HG03280 (cell line): ENCODE results near the gene NUP210L.
"Not testable (repeated sequence)": the region's sequence is repeated elsewhere in the genome, so short reads cannot be mapped to it uniquely, and the experiment has no call there.

ENCODE experiments used
- ATAC-seq: cut with Tn5 transposase; IDR thresholded peaks from one replicate; pipeline ENCODE4 v1.9.1; 2021; ENCODE audit warnings: mild to moderate bottlenecking, moderate library complexity; ENCODE audit not compliant: unreplicated experiment

NUP210L gene

DNA sequence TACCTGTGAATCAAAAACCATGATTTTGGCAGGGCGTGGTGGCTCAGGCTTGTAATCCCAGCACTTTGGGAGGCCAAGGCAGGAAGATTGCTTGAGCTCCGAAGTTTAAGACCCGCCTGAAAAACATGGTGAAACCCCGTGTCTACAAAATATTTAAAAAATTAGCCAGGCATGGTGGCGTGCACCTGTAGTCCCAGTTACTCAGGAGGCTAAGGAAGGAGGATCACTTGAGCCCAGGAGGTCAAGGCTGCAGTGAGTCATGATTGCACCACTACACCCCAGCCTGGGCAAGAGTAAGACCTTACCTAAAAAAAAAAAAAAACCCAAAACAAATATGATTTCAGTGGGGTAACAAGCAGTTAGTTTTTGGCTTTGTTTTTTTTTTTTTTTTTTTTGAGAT, 54.7 kb downstream of the NUP210L start:
- ATAC-seq: not testable (repeated sequence)

DNA sequence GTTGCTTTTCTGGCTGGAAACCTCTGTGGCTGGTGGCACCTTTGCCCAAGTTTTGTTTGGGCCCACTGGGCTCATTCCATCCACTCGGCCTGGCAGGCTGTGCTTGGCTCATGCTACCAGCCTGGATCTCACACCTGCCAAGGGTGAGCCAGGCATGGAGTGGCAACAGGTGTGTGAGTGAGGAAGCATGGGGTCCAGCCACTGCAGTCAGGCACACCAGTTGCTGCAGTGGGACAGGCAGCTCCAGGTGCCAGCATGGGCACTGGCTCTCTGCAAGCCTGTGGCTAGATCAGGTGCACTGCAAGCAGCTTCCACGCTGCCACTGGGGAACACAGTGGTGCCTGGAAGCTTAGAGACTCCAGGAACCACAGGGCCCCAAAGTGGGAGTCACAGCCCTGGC, 57.0 kb downstream of the NUP210L start:
- no peak for ATAC-seq

DNA sequence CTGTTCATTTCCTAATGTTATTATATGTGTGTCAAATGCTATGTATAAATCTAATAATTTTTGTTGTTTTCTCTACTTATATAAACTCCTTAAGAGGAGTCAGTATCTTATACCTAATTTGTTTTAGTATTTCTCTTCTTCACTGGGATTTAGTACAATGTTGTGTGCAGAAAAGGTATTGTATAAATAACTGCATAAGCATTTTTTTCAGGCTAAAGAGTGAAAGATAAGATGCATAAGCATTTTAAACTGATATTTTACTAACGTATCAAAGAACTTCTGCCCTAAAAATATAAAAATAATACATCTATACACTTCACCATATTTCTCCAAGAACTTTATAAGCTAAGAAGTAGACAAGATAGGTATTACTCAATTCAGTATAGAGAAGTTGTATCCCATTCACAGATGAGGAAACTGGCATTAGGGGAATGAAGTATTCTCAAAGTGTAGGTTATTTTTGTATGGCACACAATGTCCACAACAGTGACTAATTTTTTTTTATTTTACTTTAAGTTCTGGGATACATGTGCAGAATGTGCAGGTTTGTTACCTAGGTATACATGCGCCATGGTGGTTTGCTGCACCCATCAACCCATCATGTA, 59.3 kb downstream of the NUP210L start:
- no peak for ATAC-seq

DNA sequence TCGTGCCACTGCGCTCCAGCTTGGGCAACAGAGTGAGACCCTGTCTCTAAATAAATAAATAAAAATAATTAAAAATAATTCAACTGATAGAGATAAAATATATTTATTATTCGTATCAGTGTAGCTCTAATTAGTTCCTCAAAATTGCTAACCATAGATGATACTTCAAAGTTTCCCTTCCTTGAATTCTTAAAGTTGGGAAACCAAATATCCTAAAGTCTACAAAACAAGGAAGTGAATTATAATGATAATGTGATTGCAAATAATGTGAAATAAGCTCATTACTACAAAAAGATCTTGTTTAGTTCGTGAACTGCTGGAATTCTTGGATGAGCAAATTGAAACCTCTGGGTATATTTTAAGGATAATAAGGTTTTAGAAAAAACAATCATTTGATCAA, 60.5 kb downstream of the NUP210L start:
- no peak for ATAC-seq

DNA sequence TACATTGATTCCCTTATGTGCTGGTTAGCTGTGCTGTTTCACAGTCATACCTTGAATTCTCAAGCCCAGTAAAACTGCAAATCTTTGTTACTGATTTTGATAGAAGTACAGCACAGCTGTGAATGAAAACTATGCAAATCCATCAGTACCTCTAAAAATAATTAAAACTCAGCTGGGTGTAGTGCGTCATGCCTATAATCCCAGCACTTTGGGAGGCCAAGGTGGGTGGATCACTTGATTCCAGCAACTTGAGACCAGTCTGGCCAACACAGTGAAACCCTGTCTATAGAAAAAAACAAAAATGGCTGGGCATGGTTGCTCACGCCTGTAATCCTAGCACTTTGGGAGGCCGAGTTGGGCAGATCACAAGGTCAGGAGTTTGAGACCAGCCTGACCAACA, 61.2 kb downstream of the NUP210L start:
- no peak for ATAC-seq

DNA sequence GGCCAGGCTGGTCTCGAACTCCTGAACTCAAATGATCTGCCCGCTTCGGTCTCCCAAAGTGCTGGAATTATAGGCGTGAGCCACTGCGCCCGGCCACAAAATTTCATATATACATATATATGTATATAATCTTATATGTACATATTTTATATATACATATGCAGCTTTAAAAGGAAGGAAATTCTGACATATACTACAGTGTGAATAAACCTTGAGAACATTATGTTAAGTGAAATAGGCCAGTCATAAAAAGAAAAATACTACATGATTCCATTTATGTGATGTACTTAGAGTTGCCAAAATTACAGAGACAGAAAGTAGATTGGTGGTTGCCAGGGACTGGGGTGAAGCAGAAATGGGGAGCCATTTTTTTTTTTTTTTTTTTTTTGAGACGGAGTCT, 63.2 kb downstream of the NUP210L start:
- ATAC-seq: no peak

DNA sequence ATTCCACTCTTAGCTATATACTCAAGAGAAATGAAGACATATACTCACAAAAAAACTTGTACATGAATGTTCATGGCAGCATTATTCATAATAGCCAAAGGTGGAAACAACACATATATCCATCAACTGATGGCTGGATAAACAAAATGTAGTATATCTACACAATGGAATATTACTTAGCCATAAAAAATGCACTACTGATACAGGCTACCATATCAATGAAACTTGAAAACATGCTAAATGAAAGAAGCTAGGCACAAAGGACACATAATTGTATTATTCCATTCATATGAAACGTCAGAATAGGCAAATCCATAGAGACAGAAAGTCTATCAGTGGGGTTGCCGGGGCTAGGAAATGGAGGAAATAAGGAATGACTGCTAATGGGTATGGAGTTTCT, 67.3 kb downstream of the NUP210L start:
- ATAC-seq: no peak

DNA sequence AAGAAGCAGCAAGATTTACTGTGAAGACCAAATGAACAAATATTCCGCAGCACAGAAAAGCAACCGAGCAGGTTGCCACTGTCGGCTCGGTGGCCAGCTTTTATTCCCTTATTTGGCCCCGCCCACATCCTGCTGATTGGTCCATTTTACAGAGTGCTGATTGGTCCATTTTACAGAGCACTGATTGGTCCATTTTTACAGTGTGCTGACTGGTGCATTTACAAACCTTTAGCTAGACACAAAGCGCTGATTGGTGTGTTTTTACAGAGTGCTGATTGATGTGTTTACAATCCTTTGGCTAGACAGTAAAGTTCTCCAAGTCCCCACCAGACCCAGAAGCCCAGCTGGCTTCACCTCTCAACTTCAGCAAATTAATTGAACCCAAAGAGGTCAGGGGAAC, 71.8 kb downstream of the NUP210L start:
- not testable (repeated sequence) for ATAC-seq

DNA sequence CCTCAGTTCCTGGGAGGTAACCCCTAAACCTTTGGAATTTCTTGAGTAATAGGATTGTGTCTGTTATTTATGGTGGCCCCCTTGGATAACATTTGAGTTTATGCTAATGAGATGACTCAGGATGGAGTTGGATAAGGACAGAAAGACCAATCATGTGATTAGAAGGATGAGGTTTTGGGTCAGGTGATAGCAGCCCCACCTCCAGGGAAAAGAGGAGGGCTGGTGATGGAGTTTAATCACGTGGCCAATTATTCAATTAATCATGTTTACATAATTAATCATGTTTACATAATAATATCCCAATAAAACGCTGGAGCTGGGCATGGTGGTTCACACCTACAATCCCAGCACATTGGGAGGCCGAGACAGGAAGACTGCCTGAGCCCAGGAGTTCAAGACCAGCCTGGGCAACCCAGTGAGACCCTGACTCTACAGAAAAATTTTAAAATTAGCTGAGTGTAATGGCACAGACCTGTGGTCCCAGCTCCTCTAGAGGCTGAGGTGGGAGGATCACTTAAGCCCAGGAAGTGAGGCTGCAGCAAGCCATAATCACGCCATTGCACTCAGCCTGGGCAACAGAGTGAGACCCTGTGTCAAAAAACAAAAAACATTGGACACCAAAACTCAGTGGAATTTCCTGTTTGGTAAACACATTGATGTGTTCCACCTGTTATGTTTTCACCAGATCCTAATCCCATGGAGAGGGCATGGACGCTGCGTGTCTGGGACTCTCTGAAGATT, 73.3 kb downstream of the NUP210L start:
- no peak for ATAC-seq

DNA sequence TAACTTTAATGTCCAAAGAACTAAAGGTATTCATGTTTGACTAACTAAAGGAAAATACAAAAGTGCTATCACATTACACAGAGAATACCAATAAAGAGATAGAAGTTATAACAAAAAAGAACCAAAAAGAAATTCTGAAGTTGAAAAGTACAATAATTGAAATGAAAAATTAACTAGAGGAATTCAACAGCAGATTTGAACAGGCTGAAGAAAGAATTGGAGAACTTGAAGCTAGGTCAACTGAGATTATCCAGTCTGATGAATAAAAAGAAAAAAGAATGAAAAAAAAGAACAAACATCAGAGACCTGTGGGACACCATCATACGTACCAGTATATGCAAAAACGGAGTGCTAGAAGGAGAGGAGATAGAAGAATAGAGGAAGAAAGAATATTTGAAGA, 78.5 kb downstream of the NUP210L start:
- ATAC-seq: no peak

DNA sequence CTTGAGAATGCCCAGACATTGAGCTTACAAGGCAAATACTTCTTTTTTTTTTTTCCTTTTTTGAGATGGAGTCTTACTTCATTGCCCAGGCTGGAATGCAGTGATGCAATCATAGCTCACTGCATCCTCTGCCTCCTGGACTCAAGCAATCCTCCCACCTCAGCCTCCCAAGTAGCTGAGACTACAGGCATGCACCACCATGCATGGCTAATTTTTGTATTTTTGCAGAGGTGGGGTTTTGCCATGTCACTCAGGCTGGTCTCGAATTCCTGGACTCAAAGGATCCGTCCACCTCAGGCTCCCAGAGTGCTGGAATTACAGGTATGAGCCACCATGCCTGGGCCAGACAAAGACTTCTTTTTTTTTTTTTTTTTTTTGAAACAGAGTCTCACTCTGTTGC, 79.1 kb downstream of the NUP210L start:
- no peak for ATAC-seq

DNA sequence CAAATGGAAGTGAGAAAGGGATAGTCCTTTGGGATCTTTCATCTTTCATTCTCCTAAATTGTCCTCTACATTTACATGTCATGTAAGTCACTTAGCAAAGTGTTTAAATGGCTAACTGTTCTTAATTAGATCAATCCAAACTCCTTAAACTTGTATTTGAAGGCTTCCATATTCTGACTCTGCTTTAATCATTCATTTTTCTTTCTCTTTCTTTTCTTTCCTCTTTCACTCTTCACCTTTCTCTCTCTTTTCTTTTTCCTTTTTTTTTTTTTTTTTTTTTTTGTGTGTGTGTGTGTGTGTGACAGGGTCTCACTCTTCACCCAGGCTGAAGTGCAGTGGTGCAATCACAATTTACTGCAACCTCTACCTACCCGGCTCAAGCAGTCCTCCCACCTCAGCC, 92.6 kb downstream of the NUP210L start:
- no peak for ATAC-seq

DNA sequence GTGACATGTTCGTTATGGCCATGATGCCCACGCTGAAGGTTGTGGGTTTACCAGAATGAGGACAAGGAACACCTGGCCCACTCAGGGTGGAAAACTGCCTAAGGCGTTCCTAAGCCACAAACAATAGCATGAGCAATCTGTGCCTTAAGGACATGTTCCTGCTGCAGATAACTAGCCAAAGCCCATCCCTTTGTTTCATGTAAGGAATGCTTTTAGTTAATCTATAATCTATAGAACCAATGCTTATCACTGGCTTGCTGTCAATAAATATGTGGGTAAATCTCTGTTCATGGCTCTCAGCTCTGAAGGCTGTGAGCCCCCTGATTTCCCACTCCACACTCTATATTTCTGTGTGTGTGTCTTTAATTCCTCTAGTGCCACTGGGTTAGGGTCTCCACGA, 107.4 kb downstream of the NUP210L start:
- ATAC-seq: not testable (repeated sequence)

DNA sequence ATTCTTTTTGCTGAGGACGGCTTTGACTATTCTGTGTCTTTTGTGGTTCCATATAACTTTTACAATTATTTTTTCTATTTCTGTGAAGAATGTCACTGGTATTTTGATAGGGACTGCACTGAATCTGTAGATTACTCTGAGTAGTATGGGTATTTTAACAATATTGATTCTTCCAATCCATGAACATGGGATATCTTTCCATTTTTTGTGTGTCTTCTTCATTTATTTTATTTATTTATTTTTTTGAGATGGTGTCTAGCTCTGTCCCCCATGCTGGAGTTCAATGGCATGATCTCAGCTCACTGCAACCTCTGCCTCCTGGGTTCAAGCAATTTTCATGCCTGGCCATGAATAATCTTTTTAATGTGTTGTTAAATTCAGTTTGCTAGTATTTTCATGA, 121.2 kb downstream of the NUP210L start:
- not testable (repeated sequence) for ATAC-seq

DNA sequence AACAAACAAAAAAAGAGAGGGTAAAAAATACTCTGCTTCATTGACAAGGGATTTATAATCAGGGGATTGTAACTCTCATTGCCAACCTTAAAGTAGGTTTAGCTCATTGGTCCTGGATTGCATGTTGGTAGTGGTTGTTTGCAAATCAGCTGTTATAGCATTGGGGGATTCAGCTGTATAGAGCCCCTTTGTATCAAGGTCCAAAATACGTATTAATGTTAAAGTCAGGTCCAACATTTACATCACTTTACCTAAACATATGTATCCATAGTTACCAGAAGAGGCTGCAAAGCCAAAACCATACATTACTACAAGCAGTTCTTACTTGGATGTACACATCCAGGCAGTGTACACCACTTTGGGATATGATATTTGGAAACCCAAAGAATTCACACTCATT, 134.9 kb downstream of the NUP210L start:
- ATAC-seq: no peak

DNA sequence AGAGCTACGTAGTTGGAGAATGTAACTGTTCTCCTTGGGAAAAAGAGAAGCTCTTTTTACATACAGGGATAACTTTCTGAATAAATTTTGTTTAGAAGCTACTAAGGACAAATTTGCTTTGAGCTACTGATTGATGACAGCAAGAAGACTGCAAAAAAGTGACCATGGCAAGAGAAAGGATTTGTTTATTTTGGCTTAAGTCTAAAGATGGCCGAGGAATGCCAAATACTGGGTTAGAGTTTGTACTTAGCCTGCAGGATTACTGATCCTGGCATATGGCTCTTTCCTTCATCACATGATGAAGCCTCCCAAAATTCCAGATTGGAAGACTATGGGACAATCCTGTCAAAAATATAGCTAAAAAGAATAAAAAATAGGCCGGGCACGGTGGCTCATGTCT, 135.6 kb downstream of the NUP210L start:
- ATAC-seq: no peak

DNA sequence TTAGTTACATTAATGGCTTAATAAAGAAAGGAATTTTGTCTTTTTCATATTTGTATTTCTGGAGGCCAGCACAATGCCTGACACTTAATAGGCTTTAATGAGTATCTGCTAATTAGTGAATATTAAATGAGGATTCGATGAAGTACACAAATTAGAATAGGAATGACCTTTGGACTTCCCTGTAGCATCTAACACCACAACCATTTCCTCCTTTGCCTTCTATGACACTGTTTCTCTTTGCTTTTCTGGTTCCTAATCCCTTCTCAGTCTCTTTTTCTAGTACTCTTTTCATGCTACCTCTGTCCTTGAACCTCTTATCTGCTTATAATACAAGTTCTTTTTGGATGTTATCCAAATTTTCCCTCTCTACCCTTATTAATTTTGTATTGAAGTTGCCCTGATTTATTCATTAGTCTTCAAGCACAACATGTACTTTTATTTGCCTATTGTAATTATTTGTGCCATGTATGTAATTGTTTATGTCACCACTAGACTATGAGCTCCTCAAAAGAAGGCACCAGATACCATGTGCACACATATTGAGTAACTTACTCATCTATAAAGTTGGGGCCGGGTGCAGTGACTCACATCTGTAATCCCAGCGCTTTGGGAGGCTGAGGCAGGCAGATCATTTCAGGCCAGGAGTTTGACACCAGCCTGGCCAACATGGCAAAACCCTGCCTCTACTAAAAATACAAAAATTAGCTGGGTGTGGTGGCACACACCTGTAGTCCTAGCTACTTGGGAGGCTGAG, 140.5 kb downstream of the NUP210L start:
- no peak for ATAC-seq

DNA sequence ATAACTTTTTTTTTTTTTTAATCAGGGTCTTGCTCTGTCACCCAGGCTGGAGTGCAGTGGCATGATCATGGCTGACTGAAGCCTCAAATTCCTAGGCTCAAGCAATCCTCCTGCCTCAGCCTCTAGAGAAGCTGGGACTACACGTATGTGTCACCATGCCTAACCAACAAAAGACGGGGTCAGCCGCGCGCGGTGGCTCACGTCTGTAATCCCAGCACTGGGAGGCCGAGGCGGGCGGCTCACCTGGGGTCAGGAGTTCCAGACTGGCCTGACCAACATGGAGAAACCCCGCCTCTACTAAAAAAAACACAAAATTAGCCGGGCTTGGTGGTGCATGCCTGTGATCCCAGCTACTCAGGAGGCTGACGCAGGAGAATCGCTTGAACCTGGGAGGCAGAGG, 142.3 kb downstream of the NUP210L start:
- not testable (repeated sequence) for ATAC-seq

DNA sequence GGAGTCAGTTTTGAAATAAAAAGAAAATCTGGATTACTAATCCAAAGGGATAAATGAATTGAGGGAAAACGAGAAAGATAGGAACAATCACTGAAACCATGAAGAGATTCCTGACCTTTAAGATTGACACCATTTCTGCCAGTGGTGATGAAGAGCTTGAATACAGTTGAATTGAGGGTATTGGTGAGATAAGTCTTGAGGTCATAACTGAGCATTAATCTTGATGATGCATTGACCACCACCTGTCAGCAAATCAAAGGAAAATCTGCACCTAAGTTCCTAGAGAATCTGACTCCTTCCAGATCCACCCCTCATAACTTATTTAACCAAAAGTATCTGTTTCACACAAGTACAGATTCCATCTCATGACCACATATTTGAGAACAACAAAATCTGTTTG, 142.7 kb downstream of the NUP210L start:
- ATAC-seq: no peak

DNA sequence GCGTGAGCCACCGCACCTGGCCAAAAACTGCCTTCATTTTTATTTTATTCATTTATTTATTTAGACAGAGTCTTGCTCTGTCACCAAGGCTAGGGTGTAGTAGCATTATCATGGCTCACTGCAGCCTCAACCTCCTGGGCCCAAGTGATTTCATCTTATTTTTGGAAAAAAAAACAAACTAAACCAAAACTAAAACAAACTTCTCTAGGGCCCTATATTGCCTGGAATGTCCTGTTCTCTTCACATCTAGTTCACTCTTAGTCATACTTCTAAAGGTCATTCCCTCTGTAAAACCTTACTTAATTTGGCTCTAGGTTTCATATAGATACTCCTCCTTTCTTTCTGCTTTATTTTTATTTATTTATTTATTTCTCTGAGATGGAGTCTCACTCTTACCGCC, 148.7 kb downstream of the NUP210L start:
- no peak for ATAC-seq

DNA sequence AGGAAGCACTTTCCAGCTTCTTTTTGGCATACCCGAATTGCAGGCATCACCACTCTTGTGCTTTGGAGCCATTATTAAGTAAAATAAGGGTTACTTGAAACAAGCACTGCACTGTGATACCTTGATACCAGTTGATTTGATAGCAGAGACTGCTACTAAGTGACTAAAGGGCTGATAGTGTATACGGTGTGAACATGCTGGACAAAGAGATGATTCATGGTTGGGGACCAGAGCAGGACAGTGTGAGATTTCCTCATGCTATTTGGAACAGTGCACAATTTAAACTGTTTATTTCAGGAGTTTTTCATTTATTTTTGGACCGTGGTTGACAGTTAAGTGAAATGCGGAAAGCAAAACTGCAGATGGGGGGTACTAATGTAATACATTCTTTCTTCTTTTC, 154.5 kb downstream of the NUP210L start:
- no peak for ATAC-seq

DNA sequence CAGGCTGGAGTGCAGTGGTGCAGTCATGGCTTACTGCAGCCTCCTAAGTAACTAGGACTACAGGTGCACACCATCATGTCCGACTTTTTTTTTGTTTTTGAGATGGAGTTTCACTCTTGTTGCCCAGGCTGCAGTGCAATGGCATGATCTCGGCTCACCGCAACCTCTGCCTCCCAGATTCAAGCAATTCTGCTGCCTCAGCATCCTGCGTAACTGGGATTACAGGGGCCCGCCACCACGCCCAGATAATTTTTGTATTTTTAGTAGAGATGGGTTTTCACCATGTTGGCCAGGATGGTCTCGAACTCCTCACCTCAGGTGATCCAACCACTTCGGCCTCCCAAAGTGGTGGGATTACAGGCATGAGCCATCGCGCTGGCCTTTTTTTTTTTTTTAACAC, 158.0 kb downstream of the NUP210L start:
- not testable (repeated sequence) for ATAC-seq
